HepG2 (cell line): Measurements from ENCODE around the gene PYGO2. TPM values are rescaled to one million over a fixed set of nuclear protein-coding genes. Genes with fewer than 3 reads are reported as not detected.

ENCODE experiments used
- ATAC-seq: fragments of 200-7000 bp; cut with Tn5 transposase; 3 replicates; pipeline ENCODE4 v1.9.1; 2020; ENCODE audit warnings: mild to moderate bottlenecking, moderate library complexity
- BruUV-seq: library from RNA; stranded (reverse); fragments of 400-500 nt; replicated peaks from 2 replicates; lab custom pipeline; 2021; lab: Mats Ljungman, UMichigan
- CTCF ChIA-PET: fragments of 300-600 bp; formaldehyde crosslinking; extraction: SDS; loops from one replicate; lab custom pipeline; 2021; ENCODE audit warnings: low total read pairs, inconsistent platforms, low intra/inter-chr PET ratio; lab: Yijun Ruan, JAX
- POLR2A ChIA-PET: fragments of 350-600 bp; sonication (Branson Sonifier 250); formaldehyde crosslinking; loops from one replicate; lab custom pipeline; 2020; ENCODE audit warnings: antibody characterized with exemption, inconsistent platforms; lab: Yijun Ruan, JAX
- DNase-seq: peaks from one replicate; pipeline ENCODE4 v3.0.0-alpha.2; 2015; ENCODE audit warnings: low spot score
- FAIRE-seq: peaks from 3 replicates; lab custom pipeline; 2011; peaks lifted over from hg19 to GRCh38; lab: Jason Lieb, UNC
- H2AFZ ChIP-seq: one replicate; pipeline ENCODE4 v1.6.1; 2011; ENCODE audit warnings: low read length, inconsistent platforms
- H3K27ac ChIP-seq: fragments of 300-600 bp; 3 replicates; pipeline ENCODE4 v1.8.0; 2011; ENCODE audit warnings: mixed run types, mild to moderate bottlenecking, mixed read lengths, low read length, inconsistent platforms; ENCODE audit not compliant: insufficient read depth; ENCODE audit errors: extremely low read length
- H3K27me3 ChIP-seq, 2 experiments: fragments of 200-600 bp in 1 of 2; 2 replicates in 1 of 2; 3 replicates in 1 of 2; pipeline versions ENCODE4 v1.6.0 to v1.8.0; 2011; ENCODE audit warnings: low read length in 2 of 2, mild to moderate bottlenecking in 2 of 2, moderate library complexity in 2 of 2, inconsistent platforms in 1 of 2; ENCODE audit not compliant: insufficient read depth in 2 of 2, control insufficient read depth in 1 of 2
- H3K36me3 ChIP-seq, 2 experiments: fragments of 200-600 bp in 1 of 2; replicated peaks in 1 of 2; 2 replicates in 1 of 2; 3 replicates in 1 of 2; pipeline versions ENCODE4 v1.5.1 to v1.8.0; 2011; ENCODE audit warnings: low read length in 2 of 2, inconsistent platforms in 1 of 2; ENCODE audit not compliant: insufficient read depth in 2 of 2, control insufficient read depth in 1 of 2
- H3K4me1 ChIP-seq: 2 replicates; pipeline ENCODE4 v1.5.1; 2012; ENCODE audit warnings: low read length, inconsistent platforms; ENCODE audit not compliant: insufficient read depth
- H3K4me2 ChIP-seq: 2 replicates; pipeline ENCODE4 v1.6.0; 2011; ENCODE audit warnings: low read depth, low read length, inconsistent platforms
- H3K4me3 ChIP-seq, 3 experiments: fragments of 200-600 bp in 1 of 3; sonication (generic), shearing (Covaris generic) in 1 of 3; replicated peaks in 1 of 3; 2 replicates each; pipeline ENCODE4 v1.5.1; 2011 to 2016; ENCODE audit warnings: low read length in 3 of 3, inconsistent platforms in 2 of 3, low read depth in 2 of 3, mild to moderate bottlenecking in 2 of 3, control low read depth in 1 of 3, mixed read lengths in 1 of 3; ENCODE audit not compliant: insufficient read depth in 1 of 3
- H3K79me2 ChIP-seq: one replicate; pipeline ENCODE4 v1.6.1; 2011; ENCODE audit warnings: low read length, inconsistent platforms; ENCODE audit not compliant: insufficient read depth
- H3K9ac ChIP-seq: 2 replicates; pipeline ENCODE4 v1.6.0; 2011; ENCODE audit warnings: mild to moderate bottlenecking, low read depth, low read length, inconsistent platforms; ENCODE audit not compliant: insufficient read depth
- H3K9me3 ChIP-seq: 2 replicates; pipeline ENCODE4 v1.5.1; 2012; ENCODE audit warnings: mild to moderate bottlenecking, low read length
- H4K20me1 ChIP-seq: 2 replicates; pipeline ENCODE4 v1.6.0; 2011; ENCODE audit warnings: inconsistent platforms, mild to moderate bottlenecking, low read length, moderate library complexity; ENCODE audit not compliant: insufficient read depth
- AGO2 ChIP-seq: fragments of 200-400 bp; formaldehyde crosslinking; optimal IDR thresholded peaks from 2 replicates; pipeline ENCODE3; 2017; ENCODE audit warnings: mild to moderate bottlenecking, low read depth, low read length, moderate library complexity
- DNMT3B ChIP-seq: conservative IDR thresholded peaks from 2 replicates; pipeline ENCODE4 v1.6.1; 2016; ENCODE audit warnings: missing biosample characterization, control low read depth
- KDM5A ChIP-seq: fragments of 200-600 bp; sonication (generic); IDR thresholded peaks from 2 replicates; pipeline ENCODE4 v1.7.0; 2018; ENCODE audit warnings: antibody characterized with exemption, mild to moderate bottlenecking, low read length, borderline replicate concordance
- MYPOP ChIP-seq: sonication (generic); formaldehyde crosslinking; IDR thresholded peaks from 2 replicates; pipeline ENCODE4 v1.8.1; 2023; ENCODE audit warnings: mild to moderate bottlenecking, moderate library complexity, missing genetic modification reagents
- PHF8 ChIP-seq: sonication (generic); formaldehyde crosslinking; IDR thresholded peaks from 2 replicates; pipeline ENCODE4 v1.5.0; 2020; ENCODE audit warnings: missing genetic modification reagents
- POGK ChIP-seq: sonication (generic); formaldehyde crosslinking; conservative IDR thresholded peaks from 2 replicates; pipeline ENCODE4 v1.8.0; 2022; ENCODE audit warnings: mild to moderate bottlenecking, moderate library complexity, missing genetic modification reagents
- RBFOX2 ChIP-seq: fragments of 200-400 bp; formaldehyde crosslinking; IDR thresholded peaks from 2 replicates; pipeline ENCODE4 v1.6.1; 2017; ENCODE audit warnings: low read depth, mild to moderate bottlenecking, low read length
- SAFB2 ChIP-seq: sonication (generic); formaldehyde crosslinking; IDR thresholded peaks from 2 replicates; pipeline ENCODE4 v1.5.1; 2020; ENCODE audit warnings: missing genetic modification reagents, low read depth, mild to moderate bottlenecking, borderline replicate concordance
- STAT6 ChIP-seq: sonication (generic); formaldehyde crosslinking; IDR thresholded peaks from 2 replicates; pipeline ENCODE4 v1.4.0; 2020; ENCODE audit warnings: missing genetic modification reagents, mild to moderate bottlenecking, borderline replicate concordance
- TOE1 ChIP-seq: sonication (generic); formaldehyde crosslinking; IDR thresholded peaks from 2 replicates; pipeline ENCODE4 v1.4.0; 2020; ENCODE audit warnings: mild to moderate bottlenecking, missing genetic modification reagents
- ZNF24 ChIP-seq: fragments of 450-650 bp; IDR thresholded peaks from 2 replicates; pipeline ENCODE4 v1.6.1; 2017; ENCODE audit warnings: antibody characterized with exemption, mild to moderate bottlenecking
- ZNF670 ChIP-seq: sonication (generic); formaldehyde crosslinking; IDR thresholded peaks from 2 replicates; pipeline ENCODE4 v1.8.0; 2022; ENCODE audit warnings: mild to moderate bottlenecking, missing genetic modification reagents, borderline replicate concordance
- ZSCAN21 ChIP-seq: sonication (generic); formaldehyde crosslinking; IDR thresholded peaks from 2 replicates; pipeline ENCODE4 v1.8.0; 2022; ENCODE audit warnings: mild to moderate bottlenecking, missing genetic modification reagents, moderate library complexity, borderline replicate concordance
- WGBS: methylation state at CpG from one replicate; pipeline ENCODE4 v1.1.6; 2017; ENCODE audit warnings: low lambda C conversion rate; 5-methylcytosine and 5-hydroxymethylcytosine counted together
- in situ Hi-C: cut with HindIII; loops from 2 replicates; pipeline ENCODE4 v1.10.0; 2017; ENCODE audit warnings: low pct_unique_long_range_greater_than_20kb; ENCODE audit not compliant: extremely low pct_ligation_motif_present
- intact Hi-C: fragments of 100-400 bp; cut with micrococcal nuclease; formaldehyde crosslinking; loops from one replicate; pipeline ENCODE4 v1.10.0; 2022; ENCODE audit not compliant: unreplicated experiment
- polyA plus RNA-seq, 8 experiments: library from polyadenylated mRNA; depleted of rRNA in 3 of 8; stranded (reverse) in 7 of 8; unstranded in 1 of 8; fragments of >200 nt; fragmentation: Illumina TruSeq in 4 of 8; extraction: Trizol in 4 of 8; gene quantifications; 2 replicates each; pipeline versions ENCODE4 v1.2.1 to v1.2.3, GENCODE V29; 2011 to 2016; ENCODE audit warnings: low read depth in 4 of 8, missing spikeins in 1 of 8, mixed read lengths in 1 of 8; ENCODE audit not compliant: insufficient read depth in 1 of 8
- total RNA-seq, 5 experiments: library from RNA; depleted of rRNA; stranded (reverse); fragments of >200 nt; fragmentation: Illumina TruSeq; extraction: Trizol; gene quantifications; 2 replicates each; pipeline ENCODE4 v1.2.3, GENCODE V29; 2016; ENCODE audit warnings: low read depth in 1 of 5

Gene PYGO2
- total and polyA plus RNA-seq, 2 of the 13 experiments (the other 11 are each of a cell fraction or from before 2014, with no cell fraction given) = 20.3 to 21.8 TPM

GRCh38 chr1:154958681-154959425, 2.7 kb downstream of the PYGO2 start:
- Histone ChIP-seq H3K9me3 (no peaks in the 10 kb centered on the region), H3K4me2 (no peak overlapping the region), H3K27me3 (no peaks in the 10 kb centered on the region; a peak in 1 of 5 replicates), H3K36me3 (peaks cover 6 to 23% of the 10 kb centered on the region in 2 experiments; a peak in 3 of 5 replicates), H3K9ac (no peak overlapping the region), H3K79me2 (peaks cover 17% of the 10 kb centered on the region), H3K4me1 (peaks cover 51% of the 10 kb centered on the region), H3K4me3 (no peak overlapping the region), H4K20me1 (no peaks in the 10 kb centered on the region), H2AFZ (no peak overlapping the region), H3K27ac (no peak overlapping the region)
- TF ChIP-seq RBFOX2 = 0 out of 2 replicates have a peak, but pooled peaks have one; percentile 30
- no peak for TF ChIP-seq ZSCAN21 (CRISPR knock-in tag)
- no peak for TF ChIP-seq SAFB2 (CRISPR knock-in tag)
- no peak for TF ChIP-seq TOE1
- no peak for TF ChIP-seq ZNF670
- no peak for TF ChIP-seq ZNF24
- no peak for TF ChIP-seq MYPOP (CRISPR knock-in tag)
- TF ChIP-seq PHF8 (CRISPR knock-in tag) = no peak
- peak; percentile 84 for TF ChIP-seq AGO2
- TF ChIP-seq KDM5A = no peak
- TF ChIP-seq STAT6 (CRISPR knock-in tag) = no peak
- no peak for TF ChIP-seq DNMT3B (CRISPR knock-in tag)
- TF ChIP-seq POGK (CRISPR knock-in tag) = no peak
- no peak for ATAC-seq
- POLR2A ChIA-PET = interaction anchor here (1.3 to 8.3 kb wide), 2 partner anchors 14 kb away, joined by 3 to 148 read pairs; partner anchors contain the start of genes CKS1B and SHC1
- in situ Hi-C loops (no loop called here), intact Hi-C loops (no loop called here)
- CTCF ChIA-PET = no interaction called here
- no TSS peak for BruUV-seq
- DNase-seq = no peak
- FAIRE-seq = no peak
- WGBS = over 99% methylated on average over 11 of the region's 16 CpGs
